ENCODE measurements around the gene TLE4. TPM values are rescaled to one million over a fixed set of nuclear protein-coding genes. Genes with fewer than 3 reads are reported as not detected.

Gene TLE4
- total RNA-seq, 1 experiment from 2014 or later = 0.97 TPM

DNA sequence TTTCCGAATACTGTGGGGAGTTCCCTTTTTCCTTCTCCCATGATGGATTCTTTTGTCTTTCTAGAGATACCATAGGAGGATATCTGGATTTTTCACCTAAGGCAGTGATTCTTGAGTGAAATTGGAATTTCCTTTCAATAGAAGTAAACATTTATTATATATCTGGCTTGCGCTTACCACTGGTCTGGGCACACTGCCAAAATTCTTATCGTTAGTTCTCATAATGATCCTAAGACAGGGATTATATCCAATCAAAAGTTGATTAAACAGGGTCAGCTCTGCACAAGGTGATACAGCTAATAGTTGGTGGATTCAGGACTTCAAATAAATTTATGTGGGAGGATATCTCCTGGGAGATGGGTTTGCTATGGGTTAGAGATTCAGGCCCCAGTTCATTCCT is 9.6 kb downstream of the TLE4 start:
- TF ChIP-seq, protein P1, sequence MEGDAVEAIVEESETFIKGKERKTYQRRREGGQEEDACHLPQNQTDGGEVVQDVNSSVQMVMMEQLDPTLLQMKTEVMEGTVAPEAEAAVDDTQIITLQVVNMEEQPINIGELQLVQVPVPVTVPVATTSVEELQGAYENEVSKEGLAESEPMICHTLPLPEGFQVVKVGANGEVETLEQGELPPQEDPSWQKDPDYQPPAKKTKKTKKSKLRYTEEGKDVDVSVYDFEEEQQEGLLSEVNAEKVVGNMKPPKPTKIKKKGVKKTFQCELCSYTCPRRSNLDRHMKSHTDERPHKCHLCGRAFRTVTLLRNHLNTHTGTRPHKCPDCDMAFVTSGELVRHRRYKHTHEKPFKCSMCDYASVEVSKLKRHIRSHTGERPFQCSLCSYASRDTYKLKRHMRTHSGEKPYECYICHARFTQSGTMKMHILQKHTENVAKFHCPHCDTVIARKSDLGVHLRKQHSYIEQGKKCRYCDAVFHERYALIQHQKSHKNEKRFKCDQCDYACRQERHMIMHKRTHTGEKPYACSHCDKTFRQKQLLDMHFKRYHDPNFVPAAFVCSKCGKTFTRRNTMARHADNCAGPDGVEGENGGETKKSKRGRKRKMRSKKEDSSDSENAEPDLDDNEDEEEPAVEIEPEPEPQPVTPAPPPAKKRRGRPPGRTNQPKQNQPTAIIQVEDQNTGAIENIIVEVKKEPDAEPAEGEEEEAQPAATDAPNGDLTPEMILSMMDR (IDR thresholded peaks at IDR 0.05; ENCODE audit: unreplicated experiment) = no peak
- Mint-ChIP-seq H3K9me3 (ENCODE audit: low read depth, unreplicated experiment) (no peaks in the 10 kb centered on the region), H3K4me1 (ENCODE audit: low read depth, unreplicated experiment) (no peaks in the 10 kb centered on the region), H3K27ac (ENCODE audit: unreplicated experiment) (no peak overlapping the region), H3K27me3 (ENCODE audit: unreplicated experiment) (peaks cover under 1% of the 10 kb centered on the region), H3K36me3 (ENCODE audit: insufficient read depth, unreplicated experiment) (no peaks in the 10 kb centered on the region), H3K4me3 (ENCODE audit: low read depth, unreplicated experiment) (no peak overlapping the region)
- DNase-seq = no peak
- intact Hi-C loops (cut with micrococcal nuclease; ENCODE audit: unreplicated experiment) = loop anchor here (10.0 kb wide), 1 partner anchor 573 kb away; no protein-coding TSS in a partner anchor
- BruUV-seq (replicated peaks) = no TSS peak
- CTCF ChIA-PET = no interaction called here

DNA sequence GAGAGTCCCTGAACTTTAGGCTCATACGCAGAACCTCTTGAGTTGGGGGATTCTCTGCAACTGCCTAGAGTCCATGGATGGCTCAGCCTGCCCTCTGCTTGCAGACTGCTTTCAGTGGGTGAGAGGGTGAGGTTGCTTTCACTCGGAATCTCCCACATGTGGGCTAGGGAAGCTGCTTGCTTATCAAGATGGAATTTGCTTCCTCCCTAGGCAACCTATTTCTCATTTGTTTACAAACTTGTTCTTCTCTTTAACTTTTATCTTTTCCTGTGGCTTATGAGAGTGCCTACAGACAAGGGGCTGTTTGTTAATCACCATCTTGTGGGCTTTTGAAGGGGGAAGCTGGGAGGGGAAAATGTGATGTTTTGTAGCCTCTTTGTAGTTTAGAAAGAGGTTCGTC is 10.0 kb downstream of the TLE4 start:
- Mint-ChIP-seq H3K4me1 (ENCODE audit: low read depth, unreplicated experiment) (no peaks in the 10 kb centered on the region), H3K4me3 (ENCODE audit: low read depth, unreplicated experiment) (no peak overlapping the region), H3K36me3 (ENCODE audit: insufficient read depth, unreplicated experiment) (no peaks in the 10 kb centered on the region), H3K27me3 (ENCODE audit: unreplicated experiment) (no peaks in the 10 kb centered on the region), H3K9me3 (ENCODE audit: low read depth, unreplicated experiment) (no peaks in the 10 kb centered on the region), H3K27ac (ENCODE audit: unreplicated experiment) (no peak overlapping the region)
- CTCF ChIA-PET = interaction anchor here (0.7 kb wide), 1 partner anchor 204 kb away, joined by 3 read pairs; no protein-coding TSS in a partner anchor
- DNase-seq = no peak
- TF ChIP-seq, protein P1 (IDR thresholded peaks at IDR 0.05; ENCODE audit: unreplicated experiment) = no peak
- BruUV-seq (replicated peaks) = no TSS peak
- intact Hi-C loops (cut with micrococcal nuclease; ENCODE audit: unreplicated experiment) = loop anchor here (10.0 kb wide), 1 partner anchor 573 kb away; no protein-coding TSS in a partner anchor

DNA sequence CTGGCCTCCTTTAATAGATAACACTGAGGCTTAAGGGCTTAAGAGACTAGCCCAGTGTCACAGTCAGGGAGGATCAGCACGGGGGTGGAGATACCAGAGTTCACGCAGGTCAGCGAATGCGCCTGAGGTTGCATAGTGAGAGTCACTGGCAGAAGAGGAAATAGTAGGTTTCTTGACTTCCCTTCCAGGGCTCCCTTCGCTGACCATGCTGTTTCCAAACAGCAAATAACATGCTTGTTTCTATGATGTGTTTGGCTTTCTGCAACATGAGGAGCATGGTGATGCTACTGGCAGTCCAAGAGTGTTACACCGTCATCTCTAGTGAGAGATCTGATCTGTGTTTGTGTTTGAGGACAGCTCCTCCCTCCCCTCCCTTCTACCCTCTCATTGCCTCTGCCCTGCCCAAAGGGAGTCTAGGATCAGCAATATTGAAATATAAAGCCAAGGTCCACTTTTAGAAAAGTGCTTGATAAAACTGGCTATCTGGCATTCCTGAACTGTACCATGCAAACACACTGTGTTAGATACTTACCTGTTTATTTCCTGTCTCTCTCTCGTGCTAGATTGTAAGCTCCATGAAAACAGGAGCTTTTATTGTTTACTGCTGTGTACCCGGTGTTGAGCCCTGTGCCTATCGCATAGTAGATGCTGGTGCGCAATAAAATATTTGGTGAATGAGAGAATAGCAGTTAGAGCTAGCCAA is 12.3 kb downstream of the TLE4 start:
- Mint-ChIP-seq H3K9me3 (ENCODE audit: low read depth, unreplicated experiment) (no peaks in the 10 kb centered on the region), H3K27ac (ENCODE audit: unreplicated experiment) (no peak overlapping the region), H3K4me3 (ENCODE audit: low read depth, unreplicated experiment) (no peak overlapping the region), H3K4me1 (ENCODE audit: low read depth, unreplicated experiment) (no peaks in the 10 kb centered on the region), H3K27me3 (ENCODE audit: unreplicated experiment) (no peaks in the 10 kb centered on the region), H3K36me3 (ENCODE audit: insufficient read depth, unreplicated experiment) (no peaks in the 10 kb centered on the region)
- CTCF ChIA-PET = no interaction called here
- DNase-seq = no peak
- no TSS peak for BruUV-seq (replicated peaks)
- intact Hi-C loops (cut with micrococcal nuclease; ENCODE audit: unreplicated experiment) = loop anchor here (10.0 kb wide), 1 partner anchor 571 kb away; no protein-coding TSS in a partner anchor
- TF ChIP-seq, protein P1 (IDR thresholded peaks at IDR 0.05; ENCODE audit: unreplicated experiment) = no peak

DNA sequence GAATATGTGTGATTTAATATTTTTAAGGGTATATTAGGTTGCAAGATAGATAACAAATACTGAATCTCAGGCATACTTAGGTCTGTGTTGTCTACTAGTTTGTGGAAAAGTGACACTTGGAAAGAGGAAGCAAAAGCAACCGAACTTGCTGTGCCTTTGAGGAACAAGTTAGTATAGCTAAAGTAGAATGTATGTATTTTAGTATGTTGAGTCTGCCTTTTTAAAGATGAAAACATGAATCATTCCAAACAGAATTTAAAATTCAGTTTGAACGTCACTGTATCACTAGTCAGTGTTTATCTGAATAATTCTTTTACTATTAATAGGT is 12.9 kb downstream of the TLE4 start:
- Mint-ChIP-seq H3K27me3 (ENCODE audit: unreplicated experiment) (no peaks in the 10 kb centered on the region), H3K4me3 (ENCODE audit: low read depth, unreplicated experiment) (no peak overlapping the region), H3K36me3 (ENCODE audit: insufficient read depth, unreplicated experiment) (no peaks in the 10 kb centered on the region), H3K27ac (ENCODE audit: unreplicated experiment) (no peak overlapping the region), H3K4me1 (ENCODE audit: low read depth, unreplicated experiment) (no peaks in the 10 kb centered on the region), H3K9me3 (ENCODE audit: low read depth, unreplicated experiment) (no peaks in the 10 kb centered on the region)
- BruUV-seq (replicated peaks) = no TSS peak
- CTCF ChIA-PET = no interaction called here
- intact Hi-C loops (cut with micrococcal nuclease; ENCODE audit: unreplicated experiment) = loop anchor here (10.0 kb wide), 1 partner anchor 570 kb away; no protein-coding TSS in a partner anchor
- no peak for DNase-seq
- TF ChIP-seq, protein P1 (IDR thresholded peaks at IDR 0.05; ENCODE audit: unreplicated experiment) = no peak
